Measurements from ENCODE around the gene CYP4F2.
"Not testable (repeated sequence)": the region's sequence is repeated elsewhere in the genome, so short reads cannot be mapped to it uniquely, and the experiment has no call there.

CYP4F2 gene

GRCh38 chr19:15843203-15843893, 54.5 kb downstream of the CYP4F2 start:
- no peak for DNase-seq

DNA sequence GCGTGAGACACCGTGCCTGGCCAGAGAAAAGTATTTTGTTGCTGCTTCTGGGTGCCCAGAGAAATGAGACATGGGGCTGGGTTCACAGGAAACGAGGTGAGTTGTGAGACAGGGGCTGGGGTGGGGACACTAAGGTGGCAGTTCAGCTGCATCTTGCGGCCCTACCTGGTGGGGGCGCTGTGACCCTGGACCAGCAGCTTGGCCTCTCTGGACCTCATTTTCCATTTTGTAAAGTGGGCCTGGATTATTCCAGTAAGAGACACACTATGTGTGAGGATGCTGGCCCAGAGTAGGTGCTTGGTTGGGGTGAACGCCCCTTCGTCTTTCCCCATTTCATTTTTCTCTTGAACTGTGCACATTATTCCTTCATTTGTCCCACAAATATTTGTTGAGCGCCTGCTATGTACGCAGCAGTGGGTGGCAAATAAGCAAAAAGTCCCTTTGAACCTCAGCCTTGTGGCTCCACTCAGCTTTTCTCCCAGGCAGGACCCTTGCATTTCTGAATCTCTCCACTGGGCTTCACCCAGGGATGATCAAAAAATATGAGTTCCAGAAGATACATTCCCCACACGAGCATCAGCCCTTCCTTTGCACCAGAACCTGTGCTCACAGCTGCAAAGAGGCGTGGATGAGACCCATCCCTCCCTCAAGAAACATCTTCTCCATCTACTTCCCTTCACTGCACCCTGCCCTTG, 55.9 kb downstream of the CYP4F2 start:
- DNase-seq: no peak

GRCh38 chr19:15840833-15841232, 57.0 kb downstream of the CYP4F2 start:
- DNase-seq: no peak

DNA sequence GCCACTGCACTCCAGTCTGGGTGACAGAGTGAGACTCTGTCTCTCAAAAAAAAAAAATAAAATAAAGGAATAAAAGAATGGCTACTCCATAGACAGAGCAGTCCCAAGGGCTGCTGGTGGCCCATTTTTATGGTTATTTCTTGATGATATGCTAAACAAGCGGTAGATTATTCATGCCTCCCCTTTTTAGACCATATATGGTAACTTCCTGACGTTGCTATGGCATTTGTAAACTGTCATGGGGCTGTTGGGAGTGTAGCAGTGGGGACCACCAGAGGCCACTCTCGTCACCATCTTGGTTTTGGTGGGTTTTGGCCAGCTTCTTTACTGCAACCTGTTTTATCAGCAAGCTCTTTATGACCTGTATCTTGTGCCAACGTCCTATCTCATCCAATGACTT, 58.0 kb downstream of the CYP4F2 start:
- DNase-seq: not testable (repeated sequence)

GRCh38 chr19:15838351-15838750, 59.5 kb downstream of the CYP4F2 start:
- DNase-seq: no peak

- no peak for DNase-seq
These were observed 60.6 kb downstream of the CYP4F2 start for GRCh38 chr19:15837221-15837731.

GRCh38 chr19:15836330-15837220, 61.3 kb downstream of the CYP4F2 start:
- DNase-seq: peak; percentile 98

GRCh38 chr19:15835565-15836329, 62.1 kb downstream of the CYP4F2 start:
- DNase-seq: peak; percentile 16

DNA sequence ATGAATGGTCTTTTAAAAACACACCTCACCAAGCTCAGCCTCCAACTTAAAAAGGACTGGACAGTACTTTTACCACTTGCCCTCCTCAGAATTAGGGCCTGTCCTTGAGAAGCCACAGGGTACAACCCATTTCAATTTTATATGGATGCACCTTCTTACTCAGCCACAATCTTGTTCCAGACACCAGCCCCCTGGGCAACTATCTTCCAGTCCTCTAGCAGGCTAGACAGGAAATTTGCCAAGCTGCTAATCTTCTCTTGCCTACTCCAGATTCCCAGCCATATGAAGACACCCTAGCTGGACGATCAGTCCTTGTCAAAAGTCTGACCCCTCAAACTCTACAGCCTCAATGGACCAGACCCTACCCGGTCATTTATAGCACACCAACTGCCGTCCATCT, 63.6 kb downstream of the CYP4F2 start:
- not testable (repeated sequence) for DNase-seq

- no peak for DNase-seq
These were observed 66.2 kb downstream of the CYP4F2 start for GRCh38 chr19:15831626-15832025.

- no peak for DNase-seq
These were observed 68.1 kb downstream of the CYP4F2 start for GRCh38 chr19:15829786-15830185.

DNA sequence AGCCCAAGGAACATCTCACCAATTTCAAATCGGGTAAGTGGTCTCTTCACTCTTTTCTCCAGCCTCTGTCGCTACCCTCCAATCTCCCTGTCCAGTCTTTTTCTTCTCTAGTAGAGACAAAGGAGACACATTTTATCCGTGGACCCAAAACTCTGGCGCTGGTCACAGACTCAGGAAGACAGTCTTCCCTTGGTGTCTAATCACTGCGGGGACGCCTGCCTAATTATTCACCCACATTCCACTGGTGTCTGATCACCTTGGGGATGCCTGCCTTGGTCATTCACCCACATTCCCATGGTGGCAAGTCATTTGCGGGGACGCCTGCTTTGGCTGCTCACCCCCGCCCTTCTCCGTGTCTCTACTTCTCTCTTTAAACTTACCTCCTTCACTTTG, 68.6 kb downstream of the CYP4F2 start:
- no peak for DNase-seq

- DNase-seq: not testable (repeated sequence)
These were observed 69.1 kb downstream of the CYP4F2 start for GRCh38 chr19:15828611-15829305.

DNA sequence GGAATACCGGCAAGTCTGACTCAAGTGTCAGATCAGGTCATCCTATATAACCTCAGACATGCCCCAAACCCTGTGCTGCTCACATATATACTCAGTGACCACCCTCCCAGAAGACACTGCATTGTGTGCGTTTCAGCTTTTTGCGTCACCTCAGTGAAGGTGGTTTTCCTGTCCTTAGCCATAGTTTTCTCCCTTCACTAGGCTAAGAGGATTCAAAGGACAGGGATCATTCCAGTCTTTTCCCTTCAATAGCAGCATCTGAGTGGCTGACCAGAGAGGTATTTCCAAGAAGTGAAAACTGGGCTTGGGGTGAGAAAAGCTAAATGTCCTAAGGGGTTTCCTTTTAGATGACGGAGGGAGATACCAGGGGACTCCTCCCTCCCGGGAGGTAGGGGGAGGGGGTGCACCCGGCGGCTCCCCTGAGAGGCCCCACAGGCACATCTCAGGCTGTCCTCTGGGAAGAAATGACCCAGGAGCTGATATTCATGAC, 69.7 kb downstream of the CYP4F2 start:
- no peak for DNase-seq

All from activated CD4-positive, alpha-beta T cell treated with anti-CD3 and anti-CD28 coated beads, Interleukin-2, amount 50 U/mL, for 16 hours (primary cell).